RWPE1 (cell line): Measurements from ENCODE around the gene AS3MT.

ENCODE experiments used
- CTCF ChIA-PET: fragments of 350-600 bp; sonication (Branson Sonifier 250); formaldehyde crosslinking; extraction: SDS; loops from one replicate; lab custom pipeline; 2021; lab: Yijun Ruan, JAX
- POLR2A ChIA-PET: fragments of 400-600 bp; formaldehyde crosslinking; extraction: SDS; loops from one replicate; lab custom pipeline; 2020; ENCODE audit warnings: antibody characterized with exemption; ENCODE audit not compliant: low non-redundant PET; lab: Yijun Ruan, JAX
- DNase-seq: peaks from one replicate; pipeline ENCODE4 v3.0.0; 2012; ENCODE audit warnings: low spot score
- H3K27ac ChIP-seq: fragments of 450-650 bp; 2 replicates; pipeline ENCODE4 v1.5.1; 2017
- CTCF ChIP-seq: fragments of 450-650 bp; conservative IDR thresholded peaks from 2 replicates; pipeline ENCODE4 v1.5.1; 2017; ENCODE audit warnings: low read depth, mild to moderate bottlenecking

The AS3MT gene

GRCh38 chr10:102917962-102918816 lies 48.9 kb downstream of the AS3MT start, which contains the start of gene CNNM2:
Gene CNNM2, plus strand, starts transcription at chr10:102918294. Its CDS starts 187 bp downstream, at chr10:102918481.
- peak within 1 kb of the TSS; percentile 88 for H3K27ac ChIP-seq
- ChIA-PET CTCF (interaction anchor here (0.6 to 2.7 kb wide), 18 partner anchors 15 to 629 kb away, joined by 3 to 86 read pairs (median 4); partner anchors contain the start of genes CYP17A1 and NT5C2), POLR2A (interaction anchor here (0.6 to 0.8 kb wide), 4 partner anchors 36 to 381 kb away, joined by 4 to 6 read pairs (median 4); no protein-coding TSS in a partner anchor)
- no peak for TF ChIP-seq CTCF
- peak; percentile 99 for DNase-seq

- CTCF ChIA-PET: interaction anchor here (0.7 to 2.7 kb wide), 3 partner anchors 149 to 323 kb away, joined by 4 to 86 read pairs (median 5); no protein-coding TSS in a partner anchor
- peak; percentile 14; the same call in 1 of the 2 replicates for TF ChIP-seq CTCF
- peak; percentile 28 for DNase-seq
- peak overlapping the region; percentile 88 for H3K27ac ChIP-seq
- POLR2A ChIA-PET: interaction anchor here (0.6 kb wide), 1 partner anchor 84 kb away, joined by 4 read pairs; no protein-coding TSS in a partner anchor
Observed at GRCh38 chr10:102918817-102919245, 49.6 kb downstream of the AS3MT start.

GRCh38 chr10:102919246-102919959 lies 50.1 kb downstream of the AS3MT start:
- H3K27ac ChIP-seq: peak overlapping the region; percentile 88; the same call in 1 of the 2 replicates
- TF ChIP-seq CTCF: no peak
- peak; percentile 13 for DNase-seq
- CTCF ChIA-PET: interaction anchor here (0.7 to 2.7 kb wide), 2 partner anchors 148 to 323 kb away, joined by 4 to 86 read pairs; no protein-coding TSS in a partner anchor
- POLR2A ChIA-PET: interaction anchor here (0.6 kb wide), 1 partner anchor 83 kb away, joined by 4 read pairs; no protein-coding TSS in a partner anchor

- no peak for DNase-seq
- H3K27ac ChIP-seq: no peak overlapping the region
- POLR2A ChIA-PET: no interaction called here
- CTCF ChIA-PET: interaction anchor here (0.7 kb wide), 1 partner anchor 73 kb away, joined by 4 read pairs; no protein-coding TSS in a partner anchor
- no peak for TF ChIP-seq CTCF
Observed at GRCh38 chr10:102919992-102920739, 50.9 kb downstream of the AS3MT start.

GRCh38 chr10:102923601-102924000 lies 54.3 kb downstream of the AS3MT start:
- CTCF ChIA-PET: interaction anchor here (0.5 to 0.9 kb wide), 2 partner anchors 10 to 141 kb away, joined by 3 to 7 read pairs; no protein-coding TSS in a partner anchor

More at GRCh38 chr10:102923601-102924000, 54.3 kb downstream of the AS3MT start:
- TF ChIP-seq CTCF: no peak
- POLR2A ChIA-PET: no interaction called here
- H3K27ac ChIP-seq: no peak overlapping the region
- DNase-seq: no peak
